HG02642 (cell line): ENCODE data around the gene CHP2.
A peak's percentile ranks its signal among the peaks of the same experiment; 100 is the strongest.

Source experiments
- ATAC-seq: cut with Tn5 transposase; IDR thresholded peaks from one replicate; pipeline ENCODE4 v1.9.1; 2021; ENCODE audit warnings: mild to moderate bottlenecking; ENCODE audit not compliant: unreplicated experiment, poor library complexity

The CHP2 gene

DNA sequence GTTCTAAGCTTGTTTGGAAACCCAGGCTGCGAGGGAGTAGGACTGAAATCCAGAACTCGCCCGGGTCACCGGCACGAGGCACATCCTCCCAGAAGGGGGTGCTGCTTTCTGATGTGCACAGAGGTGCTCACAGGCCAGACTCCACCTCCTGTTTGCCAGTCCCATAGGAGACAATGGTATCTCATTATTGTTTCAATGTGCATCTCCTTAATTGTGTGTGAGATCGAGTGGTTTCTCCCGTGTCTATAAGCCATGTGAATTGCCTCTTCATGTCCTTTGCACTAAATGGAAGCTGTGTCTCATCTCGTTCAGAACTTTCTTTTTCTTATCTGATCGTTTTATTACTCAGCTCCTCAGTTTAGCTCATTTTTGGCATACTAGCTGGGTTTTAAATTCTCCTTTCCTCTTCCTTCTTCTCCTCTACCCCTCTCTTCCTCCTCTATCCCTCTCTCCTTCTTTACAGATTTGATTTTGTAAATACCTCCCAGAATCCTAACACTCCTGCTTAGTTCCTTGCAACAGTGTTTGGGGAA, 48.8 kb downstream of the CHP2 start:
- peak; percentile 59 for ATAC-seq

DNA sequence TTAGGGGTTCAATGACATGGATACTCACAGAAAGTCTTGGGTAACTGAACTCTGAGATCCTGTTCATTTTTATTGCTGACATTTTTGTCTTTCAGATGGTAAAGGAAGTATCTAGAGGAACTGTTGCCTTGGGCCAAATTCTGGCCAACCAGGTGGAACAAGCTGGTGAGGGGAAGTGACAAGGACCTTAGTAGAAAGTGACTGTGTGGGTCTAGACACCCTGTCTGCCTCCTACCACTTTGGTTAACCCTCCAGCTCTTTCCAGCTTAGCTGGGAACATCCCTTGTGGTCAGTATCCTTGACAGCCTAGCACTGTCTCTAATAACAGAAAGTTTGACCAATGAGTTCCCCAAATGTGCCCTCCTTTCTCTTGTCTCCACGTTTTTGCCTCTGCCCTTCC, 52.2 kb downstream of the CHP2 start:
- no peak for ATAC-seq
